ENCODE measurements around the gene UCHL5.

Gene UCHL5

GRCh38 chr1:192973202-192973601 is 86.0 kb downstream of the UCHL5 start:
- in situ Hi-C loops (cut with HindIII; ENCODE audit: low sequenced_read_pairs), result no loop called here

- in situ Hi-C loops (cut with HindIII; ENCODE audit: low sequenced_read_pairs), result no loop called here
These were observed 90.1 kb downstream of the UCHL5 start for GRCh38 chr1:192969091-192969490.

- in situ Hi-C loops (cut with HindIII; ENCODE audit: low sequenced_read_pairs), result no loop called here
These were observed 90.8 kb downstream of the UCHL5 start for GRCh38 chr1:192968323-192968722.

GRCh38 chr1:192967901-192968300 is 91.3 kb downstream of the UCHL5 start:
- in situ Hi-C loops (cut with HindIII; ENCODE audit: low sequenced_read_pairs), result no loop called here

GRCh38 chr1:192967211-192967877 is 91.8 kb downstream of the UCHL5 start:
- in situ Hi-C loops (cut with HindIII; ENCODE audit: low sequenced_read_pairs), result no loop called here

GRCh38 chr1:192966073-192966472 is 93.1 kb downstream of the UCHL5 start:
- in situ Hi-C loops (cut with HindIII; ENCODE audit: low sequenced_read_pairs), result no loop called here

GRCh38 chr1:192962901-192963300 is 96.3 kb downstream of the UCHL5 start:
- in situ Hi-C loops (cut with HindIII; ENCODE audit: low sequenced_read_pairs), result no loop called here
